H1 (cell line): ENCODE data around the gene ANKRD7. TPM values are rescaled to one million over a fixed set of nuclear protein-coding genes. Genes with fewer than 3 reads are reported as not detected.

ENCODE experiments used
- CTCF ChIA-PET: fragments of 300-600 bp; sonication (Branson Sonifier 250); formaldehyde crosslinking; loops from one replicate; lab custom pipeline; 2021; ENCODE audit not compliant: partially characterized antibody; lab: Charles Lee
- POLR2A ChIA-PET: fragments of 300-600 bp; sonication (Branson Sonifier 250); formaldehyde crosslinking; loops from one replicate; lab custom pipeline; 2021; ENCODE audit warnings: inconsistent platforms; ENCODE audit not compliant: partially characterized antibody; lab: Charles Lee
- DNase-seq, 2 experiments: peaks; one replicate each; pipeline versions ENCODE4 v3.0.0 to v3.0.0-alpha.2; 2010 to 2022; ENCODE audit warnings: low spot score in 2 of 2, low read depth in 1 of 2, mixed read lengths in 1 of 2
- FAIRE-seq: peaks from 2 replicates; lab custom pipeline; 2011; peaks lifted over from hg19 to GRCh38; lab: Jason Lieb, UNC
- H2AFZ ChIP-seq: 2 replicates; pipeline ENCODE4 v1.8.1; 2012; ENCODE audit warnings: low read length, inconsistent platforms
- H2AK5ac ChIP-seq: 2 replicates; pipeline ENCODE4 v1.6.1; 2013; ENCODE audit warnings: low read depth, low read length
- H2BK120ac ChIP-seq: replicated peaks from 2 replicates; pipeline ENCODE3; 2013; ENCODE audit warnings: low read depth, low read length, inconsistent platforms
- H2BK12ac ChIP-seq: 2 replicates; pipeline ENCODE4 v1.6.1; 2013; ENCODE audit warnings: low read depth, low read length
- H2BK15ac ChIP-seq: 2 replicates; pipeline ENCODE4 v1.6.1; 2013; ENCODE audit warnings: low read length
- H2BK20ac ChIP-seq: 2 replicates; pipeline ENCODE4 v1.6.1; 2013; ENCODE audit warnings: low read length
- H2BK5ac ChIP-seq: 2 replicates; pipeline ENCODE4 v1.6.1; 2013; ENCODE audit warnings: low read depth, low read length
- H3K14ac ChIP-seq: 2 replicates; pipeline ENCODE4 v1.6.1; 2013; ENCODE audit warnings: inconsistent platforms; ENCODE audit not compliant: insufficient read length
- H3K18ac ChIP-seq: 2 replicates; pipeline ENCODE4 v1.6.1; 2013; ENCODE audit warnings: low read length; ENCODE audit errors: extremely low read depth
- H3K23ac ChIP-seq: 2 replicates; pipeline ENCODE4 v1.6.1; 2013; ENCODE audit warnings: inconsistent platforms; ENCODE audit not compliant: insufficient read length
- H3K23me2 ChIP-seq: 2 replicates; pipeline ENCODE4 v1.6.1; 2013; ENCODE audit warnings: low read depth, low read length
- H3K27ac ChIP-seq: 2 replicates; pipeline ENCODE4 v1.6.1; 2011; ENCODE audit warnings: low read depth, low read length, inconsistent platforms
- H3K27me3 ChIP-seq, 4 experiments: replicated peaks in 1 of 4; 1 replicate in 1 of 4; 2 replicates in 3 of 4; pipeline versions ENCODE4 v1.6.1 to v1.8.1; 2011 to 2013; ENCODE audit warnings: low read length in 3 of 4, mild to moderate bottlenecking in 3 of 4, inconsistent platforms in 2 of 4, mixed read lengths in 2 of 4, moderate library complexity in 1 of 4; ENCODE audit not compliant: control insufficient read depth in 3 of 4, insufficient read depth in 3 of 4; ENCODE audit errors: extremely low read depth in 1 of 4
- H3K36me3 ChIP-seq, 4 experiments: 2 replicates each; pipeline versions ENCODE4 v1.6.1 to v1.8.1; 2011 to 2013; ENCODE audit warnings: mild to moderate bottlenecking in 4 of 4, low read length in 3 of 4, moderate library complexity in 2 of 4, control low read depth in 1 of 4, inconsistent platforms in 1 of 4; ENCODE audit not compliant: insufficient read depth in 4 of 4, control insufficient read depth in 2 of 4
- H3K4ac ChIP-seq: replicated peaks from 2 replicates; pipeline ENCODE3; 2013; ENCODE audit warnings: low read length, low read depth, mixed read lengths, inconsistent platforms; ENCODE audit not compliant: insufficient read length
- H3K4me1 ChIP-seq, 4 experiments: replicated peaks in 1 of 4; 1 replicate in 1 of 4; 2 replicates in 3 of 4; pipeline versions ENCODE4 v1.6.1 to v1.8.1; 2011 to 2013; ENCODE audit warnings: low read length in 3 of 4, inconsistent platforms in 2 of 4, mixed read lengths in 1 of 4; ENCODE audit not compliant: insufficient read depth in 4 of 4, control insufficient read depth in 3 of 4
- H3K4me2 ChIP-seq, 2 experiments: 2 replicates each; pipeline versions ENCODE4 v1.6.1 to v1.8.1; 2011 to 2013; ENCODE audit warnings: low read depth in 2 of 2, low read length in 2 of 2, control low read depth in 1 of 2, inconsistent platforms in 1 of 2, mild to moderate bottlenecking in 1 of 2; ENCODE audit not compliant: insufficient read depth in 1 of 2
- H3K4me3 ChIP-seq, 4 experiments: fragments of 200-600, 300-600 bp in 1 of 4; sonication (generic), shearing (Covaris generic), sonication (Bioruptor Twin) in 1 of 4; 2 replicates each; pipeline versions ENCODE4 v1.5.1 to v1.8.1; 2011 to 2016; ENCODE audit warnings: low read length in 4 of 4, low read depth in 3 of 4, control low read depth in 2 of 4, inconsistent platforms in 2 of 4, mild to moderate bottlenecking in 2 of 4, mixed read lengths in 1 of 4, moderate library complexity in 1 of 4; ENCODE audit not compliant: insufficient read depth in 2 of 4; ENCODE audit errors: extremely low read depth in 1 of 4
- H3K56ac ChIP-seq: replicated peaks from 2 replicates; pipeline ENCODE3; 2013; ENCODE audit warnings: low read depth, mild to moderate bottlenecking, mixed read lengths, low read length, inconsistent platforms; ENCODE audit not compliant: insufficient read length
- H3K79me1 ChIP-seq: 2 replicates; pipeline ENCODE4 v1.6.1; 2013; ENCODE audit warnings: low read depth, low read length, control low read depth
- H3K79me2 ChIP-seq, 2 experiments: 2 replicates each; pipeline versions ENCODE4 v1.6.1 to v1.8.1; 2012 to 2013; ENCODE audit warnings: low read length in 2 of 2, mild to moderate bottlenecking in 2 of 2, inconsistent platforms in 1 of 2; ENCODE audit not compliant: insufficient read depth in 2 of 2, control insufficient read depth in 1 of 2
- H3K9ac ChIP-seq, 4 experiments: replicated peaks in 1 of 4; 1 replicate in 1 of 4; 2 replicates in 3 of 4; pipeline versions ENCODE4 v1.6.1 to v1.8.1; 2011 to 2013; ENCODE audit warnings: low read depth in 3 of 4, low read length in 3 of 4, control low read depth in 2 of 4, mild to moderate bottlenecking in 2 of 4, moderate library complexity in 2 of 4, inconsistent platforms in 1 of 4; ENCODE audit errors: extremely low read depth in 1 of 4
- H3K9me3 ChIP-seq, 2 experiments: 2 replicates each; pipeline versions ENCODE4 v1.6.1 to v1.8.1; 2012 to 2013; ENCODE audit warnings: mild to moderate bottlenecking in 2 of 2, moderate library complexity in 2 of 2, control low read depth in 1 of 2, inconsistent platforms in 1 of 2, low read depth in 1 of 2, low read length in 1 of 2, mixed read lengths in 1 of 2; ENCODE audit not compliant: insufficient read depth in 2 of 2
- H4K20me1 ChIP-seq, 2 experiments: replicated peaks in 1 of 2; 2 replicates each; pipeline versions ENCODE3 to v1.8.1; 2011 to 2013; ENCODE audit warnings: inconsistent platforms in 2 of 2, low read length in 2 of 2, mild to moderate bottlenecking in 1 of 2; ENCODE audit not compliant: insufficient read depth in 2 of 2, control insufficient read depth in 1 of 2
- H4K5ac ChIP-seq: 2 replicates; pipeline ENCODE4 v1.6.1; 2013; ENCODE audit warnings: low read length, low read depth, mixed read lengths, inconsistent platforms; ENCODE audit not compliant: insufficient read length
- H4K8ac ChIP-seq: 2 replicates; pipeline ENCODE4 v1.8.0; 2013; ENCODE audit warnings: mild to moderate bottlenecking, moderate library complexity, low read length, inconsistent platforms; ENCODE audit not compliant: insufficient read depth; ENCODE audit errors: extremely low read depth
- H4K91ac ChIP-seq: replicated peaks from 2 replicates; pipeline ENCODE3; 2013; ENCODE audit warnings: low read length, mixed read lengths, inconsistent platforms; ENCODE audit not compliant: insufficient read length
- CHD2 ChIP-seq: IDR thresholded peaks from 2 replicates; pipeline ENCODE4 v1.6.1; 2012; ENCODE audit warnings: low read length, improper control_type of control experiment
- EZH2 ChIP-seq: fragments of 200-600 bp; sonication (generic); IDR thresholded peaks from 2 replicates; pipeline ENCODE4 v1.7.1; 2012; ENCODE audit warnings: low read depth, mild to moderate bottlenecking, moderate library complexity, low read length, inconsistent platforms; ENCODE audit not compliant: severe bottlenecking
- GABPA ChIP-seq: IDR thresholded peaks from 2 replicates; pipeline ENCODE4 v1.6.1; 2011; ENCODE audit warnings: mild to moderate bottlenecking, low read length, moderate library complexity, borderline replicate concordance; ENCODE audit not compliant: insufficient read depth
- KDM5A ChIP-seq: fragments of 200-600 bp; IDR thresholded peaks from 2 replicates; pipeline ENCODE4 v1.7.1; 2012; ENCODE audit warnings: mild to moderate bottlenecking, low read length, inconsistent platforms, mixed read lengths
- POU5F1 ChIP-seq: IDR thresholded peaks from 2 replicates; pipeline ENCODE4 v1.6.1; 2011; ENCODE audit warnings: low read depth, mild to moderate bottlenecking, low read length, moderate library complexity
- RAD21 ChIP-seq, 2 experiments: IDR thresholded peaks in 1 of 2; conservative IDR thresholded peaks in 1 of 2; 2 replicates each; pipeline ENCODE4 v1.6.1; 2011; ENCODE audit warnings: low read depth in 2 of 2, low read length in 2 of 2, improper control_type of control experiment in 1 of 2, inconsistent platforms in 1 of 2, mild to moderate bottlenecking in 1 of 2, moderate library complexity in 1 of 2
- RBBP5 ChIP-seq: IDR thresholded peaks from 2 replicates; pipeline ENCODE4 v1.7.1; 2012; ENCODE audit warnings: low read depth, mild to moderate bottlenecking, inconsistent platforms, low read length, moderate library complexity, borderline replicate concordance
- RNF2 ChIP-seq: fragments of 200-900, 300-1000 bp; sonication (generic); IDR thresholded peaks from 2 replicates; pipeline ENCODE4 v1.7.1; 2016; ENCODE audit warnings: borderline replicate concordance, low read depth, mild to moderate bottlenecking, antibody characterized with exemption, low read length; ENCODE audit not compliant: poor library complexity, severe bottlenecking; ENCODE audit errors: missing control alignments
- RXRA ChIP-seq: IDR thresholded peaks from 2 replicates; pipeline ENCODE4 v1.6.1; 2011; ENCODE audit warnings: low read depth, mild to moderate bottlenecking, low read length, moderate library complexity; ENCODE audit not compliant: insufficient read depth
- SAP30 ChIP-seq: fragments of 300-600 bp; sonication (generic); IDR thresholded peaks from 2 replicates; pipeline ENCODE4 v1.7.1; 2012; ENCODE audit warnings: low read length, moderate library complexity, mild to moderate bottlenecking, inconsistent platforms; ENCODE audit not compliant: insufficient read depth, insufficient replicate concordance
- SIRT6 ChIP-seq: IDR thresholded peaks from one replicate; pipeline ENCODE4 v1.7.1; 2012; ENCODE audit warnings: low read length, inconsistent platforms
- WGBS, 2 experiments: shearing (Covaris generic) in 1 of 2; methylation state at CpG; one replicate each; pipeline versions ENCODE4 v1.1.6 to v1.1.7; 2013 to 2015; ENCODE audit warnings: low lambda C conversion rate in 2 of 2, mixed read lengths in 2 of 2, inconsistent platforms in 1 of 2, low coverage in 1 of 2, missing lambda C conversion rate in 1 of 2; ENCODE audit not compliant: insufficient replicate concordance in 2 of 2, insufficient coverage in 1 of 2, insufficient read length in 1 of 2; ENCODE audit errors: extremely low coverage in 1 of 2, missing lambda C conversion rate in 1 of 2; 5-methylcytosine and 5-hydroxymethylcytosine counted together
- polyA plus RNA-seq, 7 experiments: library from polyadenylated mRNA; depleted of rRNA in 3 of 7; stranded (reverse) in 5 of 7; unstranded in 2 of 7; fragments of >200 nt in 5 of 7; fragments of 200-250 nt in 2 of 7; gene quantifications; 1 replicate in 5 of 7; 2 replicates in 1 of 7; 4 replicates in 1 of 7; pipeline versions ENCODE4 v1.2.1 to v1.2.3, GENCODE V29; 2011 to 2013; ENCODE audit warnings: missing spikeins in 2 of 7, mixed read lengths in 2 of 7
- total RNA-seq: library from RNA; stranded (reverse); fragmentation: NEBNext Ultra II Directional; extraction: Animal tissue kit (Norgen Biotek cat#: 25700); gene quantifications from 2 replicates; pipeline ENCODE4 v1.2.1, GENCODE V29; 2021
- TF ChIP-seq, protein P1 (sequence below): IDR thresholded peaks from 2 replicates; pipeline ENCODE4 v1.6.1; 2012; ENCODE audit warnings: low read length, inconsistent platforms

Gene ANKRD7
- total and polyA plus RNA-seq, 2 of the 8 experiments (the other 6 are each of a cell fraction or from before 2014, with no cell fraction given), result not detected

DNA sequence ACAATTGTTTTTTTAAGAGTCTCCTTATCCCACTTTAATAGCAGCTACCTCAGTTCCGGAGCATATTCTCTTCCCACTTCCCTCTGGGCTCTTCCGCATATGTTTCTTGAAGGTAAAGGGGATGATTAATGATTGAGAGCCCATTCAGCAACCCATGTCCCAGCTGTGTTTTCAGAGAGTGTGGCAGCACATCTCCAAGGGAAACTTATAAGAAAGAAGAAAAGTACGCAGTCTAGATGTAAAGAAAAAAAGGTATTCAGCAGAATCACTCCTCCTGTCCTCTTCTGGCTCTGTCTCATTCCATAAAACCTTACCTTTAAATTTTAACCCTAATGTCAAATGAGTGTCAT, 9.7 kb upstream of the ANKRD7 start:
- Histone ChIP-seq H4K91ac (no peak overlapping the region), H4K8ac (no peak overlapping the region), H3K4me3 (no peak overlapping the region), H3K4ac (no peak overlapping the region), H2BK20ac (no peak overlapping the region), H2BK120ac (no peak overlapping the region), H4K5ac (no peak overlapping the region), H3K56ac (no peak overlapping the region), H3K36me3 (no peaks in the 10 kb centered on the region), H2BK12ac (no peak overlapping the region), H3K27me3 (no peaks in the 10 kb centered on the region), H3K4me2 (no peak overlapping the region), H2AFZ (no peak overlapping the region), H3K14ac (no peak overlapping the region), H3K79me1 (no peaks in the 10 kb centered on the region), H3K18ac (no peak overlapping the region), H3K9me3 (no peaks in the 10 kb centered on the region), H2AK5ac (no peak overlapping the region), H3K4me1 (no peaks in the 10 kb centered on the region), H4K20me1 (no peaks in the 10 kb centered on the region), H3K23me2 (no peaks in the 10 kb centered on the region), H3K23ac (no peak overlapping the region), H2BK5ac (no peak overlapping the region), H3K9ac (no peak overlapping the region), H3K79me2 (no peaks in the 10 kb centered on the region), H3K27ac (no peak overlapping the region), H2BK15ac (no peak overlapping the region)
- DNase-seq (no peak), FAIRE-seq (no peak)
- ChIA-PET POLR2A (no interaction called here), CTCF (interaction anchor here (1.0 kb wide), 1 partner anchor 17 kb away, joined by 6 read pairs; no protein-coding TSS in a partner anchor)
- WGBS, 2 experiments, result 95% methylated on average over 3 of the region's 3 CpGs; no CpG with 5 or more reads in 1 of the 2 experiments
- TF ChIP-seq POU5F1, result no peak
- no peak for TF ChIP-seq SAP30
- TF ChIP-seq EZH2, result no peak
- no peak for TF ChIP-seq RXRA
- TF ChIP-seq RNF2, result no peak
- TF ChIP-seq KDM5A, result no peak
- TF ChIP-seq SIRT6, result no peak
- TF ChIP-seq CHD2, result no peak
- TF ChIP-seq, protein P1, sequence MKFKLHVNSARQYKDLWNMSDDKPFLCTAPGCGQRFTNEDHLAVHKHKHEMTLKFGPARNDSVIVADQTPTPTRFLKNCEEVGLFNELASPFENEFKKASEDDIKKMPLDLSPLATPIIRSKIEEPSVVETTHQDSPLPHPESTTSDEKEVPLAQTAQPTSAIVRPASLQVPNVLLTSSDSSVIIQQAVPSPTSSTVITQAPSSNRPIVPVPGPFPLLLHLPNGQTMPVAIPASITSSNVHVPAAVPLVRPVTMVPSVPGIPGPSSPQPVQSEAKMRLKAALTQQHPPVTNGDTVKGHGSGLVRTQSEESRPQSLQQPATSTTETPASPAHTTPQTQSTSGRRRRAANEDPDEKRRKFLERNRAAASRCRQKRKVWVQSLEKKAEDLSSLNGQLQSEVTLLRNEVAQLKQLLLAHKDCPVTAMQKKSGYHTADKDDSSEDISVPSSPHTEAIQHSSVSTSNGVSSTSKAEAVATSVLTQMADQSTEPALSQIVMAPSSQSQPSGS, result no peak
- no peak for TF ChIP-seq GABPA
- no peak for TF ChIP-seq RAD21 (IDR thresholded peaks at IDR 0.05 in 1 of 2, conservative IDR thresholded peaks at IDR 0.05 in 1 of 2; ENCODE audit: low read depth in 2 of 2, low read length in 2 of 2)
- no peak for TF ChIP-seq RBBP5
